ENCODE measurements around the gene TTC23L.

The TTC23L gene

GRCh38 chr5:34869256-34869655 lies 30.3 kb downstream of the TTC23L start:
- DNase-seq: peak in 4 of 56 donors; percentile 7 to 27 (median 12)

DNA sequence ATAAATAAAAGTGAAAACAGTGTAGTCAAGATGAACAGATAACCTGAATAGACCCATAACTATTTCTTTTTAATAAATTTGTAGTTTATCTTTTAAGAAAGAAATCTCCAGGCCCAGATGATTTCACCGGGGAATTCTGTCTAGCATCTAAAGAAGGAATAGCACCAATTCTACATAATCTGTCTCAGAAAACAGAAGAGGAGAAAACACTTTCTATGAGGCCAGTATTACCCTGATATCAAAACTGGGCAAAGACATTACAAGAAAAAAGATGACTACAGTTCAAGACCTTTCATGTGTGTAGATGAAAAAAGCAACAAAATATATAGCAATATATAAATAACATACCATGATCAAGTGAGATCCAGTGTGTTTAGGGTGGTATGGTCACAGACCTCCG lies 31.4 kb downstream of the TTC23L start:
- no peak for DNase-seq

GRCh38 chr5:34876275-34876674 lies 37.3 kb downstream of the TTC23L start:
- DNase-seq: no peak

DNA sequence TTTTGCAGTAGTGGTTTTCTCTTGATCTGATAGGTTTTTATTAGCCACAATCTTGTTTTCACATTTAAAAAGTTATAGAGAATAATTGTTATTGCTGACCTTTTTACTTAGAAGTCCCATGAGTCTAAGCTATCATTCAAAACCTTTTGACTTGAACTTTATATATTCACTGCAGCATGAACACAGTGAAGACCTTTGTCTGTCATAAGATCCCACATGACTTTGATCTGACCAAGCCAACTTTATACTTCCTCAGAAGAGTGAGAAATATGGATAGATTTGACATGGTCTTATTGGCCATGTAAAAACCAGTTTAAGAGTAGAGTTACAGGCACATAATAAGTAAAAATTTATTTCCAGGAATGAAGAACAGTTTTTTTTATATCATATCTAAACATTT lies 42.3 kb downstream of the TTC23L start:
- no peak for DNase-seq

- no peak for DNase-seq
Measured at GRCh38 chr5:34886392-34887119, 47.6 kb downstream of the TTC23L start.

DNA sequence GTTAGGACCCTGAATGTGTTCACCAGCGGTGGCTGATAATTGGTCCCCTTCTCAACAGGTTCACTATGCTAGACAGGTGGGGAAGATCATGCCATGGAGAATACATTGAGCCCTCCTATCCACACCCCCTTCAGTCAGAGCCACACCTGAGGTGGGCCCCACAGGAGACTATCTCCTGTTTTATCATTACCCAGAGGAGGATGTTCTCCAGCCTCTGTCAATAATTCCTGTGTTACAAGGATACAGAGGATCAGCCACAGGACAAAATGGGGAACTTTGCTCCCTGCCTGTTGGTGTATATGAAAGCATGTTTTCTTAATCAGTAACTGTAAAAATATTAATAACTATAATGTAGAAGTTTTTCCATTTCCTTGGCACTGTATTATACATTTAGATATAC lies 50.4 kb downstream of the TTC23L start:
- no peak for DNase-seq

GRCh38 chr5:34891981-34892380 lies 53.0 kb downstream of the TTC23L start:
- no peak for DNase-seq

DNA sequence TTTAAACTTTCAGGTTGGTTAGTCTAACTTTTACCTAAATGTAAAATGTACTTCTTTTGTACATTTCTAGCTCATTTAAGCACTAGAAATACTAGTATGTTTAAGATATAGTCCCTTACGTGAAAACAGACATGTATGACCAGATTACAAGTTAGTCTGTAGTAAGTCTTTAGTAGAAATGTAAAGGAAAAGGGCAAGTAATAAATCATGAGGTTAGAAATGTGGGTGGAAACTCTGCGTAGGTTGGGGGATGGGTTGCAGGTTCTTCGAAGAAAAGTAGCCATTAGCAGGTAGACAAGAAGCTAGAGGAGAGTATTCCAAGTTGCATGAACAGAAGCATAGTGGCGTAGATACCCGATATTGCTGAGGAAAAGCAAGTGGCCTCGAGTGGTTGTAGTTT lies 53.5 kb downstream of the TTC23L start:
- no peak for DNase-seq

DNA sequence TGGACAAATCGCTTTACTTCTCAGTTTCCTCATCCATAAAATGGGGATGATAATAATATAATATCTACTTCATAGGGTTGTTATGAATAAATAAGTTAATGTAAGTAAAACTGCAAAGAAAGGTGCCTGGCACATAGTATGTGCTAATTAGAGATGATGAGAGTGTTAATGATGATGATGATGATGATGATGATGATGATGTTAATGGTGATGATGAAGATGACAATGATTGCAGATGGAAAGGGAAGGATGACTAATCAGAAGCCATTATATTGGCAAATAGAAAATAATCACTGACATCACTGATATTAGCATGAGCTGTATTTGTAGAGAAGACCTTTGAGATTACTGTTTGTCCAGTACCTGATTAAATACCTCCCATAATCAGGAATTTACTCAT lies 55.8 kb downstream of the TTC23L start:
- DNase-seq: no peak

GRCh38 chr5:34895641-34896419 lies 56.9 kb downstream of the TTC23L start:
- no peak for DNase-seq

GRCh38 chr5:34897646-34898045 lies 58.7 kb downstream of the TTC23L start:
- DNase-seq: no peak

GRCh38 chr5:34898258-34898895 lies 59.4 kb downstream of the TTC23L start:
- peak in 50 of 56 donors; percentile 1 to 87 (median 32) for DNase-seq

- DNase-seq: no peak
Measured at GRCh38 chr5:34899066-34899465, 60.1 kb downstream of the TTC23L start.

- DNase-seq: no peak
Measured at GRCh38 chr5:34900652-34901051, 61.7 kb downstream of the TTC23L start.

GRCh38 chr5:34903260-34903659 lies 64.3 kb downstream of the TTC23L start:
- DNase-seq: no peak

DNA sequence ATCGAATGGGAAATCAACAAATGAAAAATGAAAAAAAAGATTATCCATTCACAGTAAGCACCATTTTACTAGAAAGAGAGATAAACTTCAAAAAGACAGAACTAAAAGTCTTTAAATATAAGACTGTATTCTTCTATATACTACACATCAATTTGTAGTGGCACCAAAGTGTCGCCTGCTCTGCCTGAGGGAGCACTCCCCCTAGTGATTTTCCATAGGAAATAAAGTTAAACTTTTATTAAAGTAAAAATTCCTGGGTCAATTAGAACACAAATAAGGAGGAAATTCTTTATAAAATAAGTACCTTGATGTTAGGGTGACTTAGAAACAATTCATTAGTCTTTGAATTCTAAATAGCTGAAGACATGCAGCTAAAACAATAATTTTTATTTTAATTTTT lies 66.6 kb downstream of the TTC23L start:
- DNase-seq: peak in 1 of 56 donors; percentile 3

DNA sequence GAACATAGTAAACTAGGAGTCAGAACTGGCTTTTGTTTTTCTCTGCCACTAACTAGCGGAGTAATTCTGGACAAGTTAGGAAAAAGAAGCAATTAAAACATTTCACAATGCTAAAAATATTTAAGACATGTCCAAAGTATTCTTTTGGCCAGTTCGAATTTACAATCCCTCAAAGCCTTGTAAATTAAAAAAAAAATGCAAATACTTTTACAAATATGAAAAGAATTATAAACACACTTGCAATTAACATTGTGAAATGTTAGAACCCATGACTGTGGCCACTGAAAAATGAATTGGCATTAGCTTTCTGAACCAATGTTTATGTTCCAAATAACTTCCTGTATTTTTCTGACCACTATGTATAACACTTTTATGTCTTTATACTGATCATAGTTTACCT lies 74.1 kb downstream of the TTC23L start:
- DNase-seq: no peak

- DNase-seq: peak in 8 of 56 donors; percentile 14 to 48 (median 27)
Measured at GRCh38 chr5:34914671-34915138, 75.7 kb downstream of the TTC23L start.

GRCh38 chr5:34915139-34915855 lies 76.3 kb downstream of the TTC23L start, which contains the start of the genes BRIX1 and RAD1:
Gene BRIX1, plus strand, starts transcription at chr5:34915711. Its CDS starts 28 bp downstream, at chr5:34915739.
Gene RAD1, minus strand, starts transcription at chr5:34915504. Its CDS starts 612 bp downstream, at chr5:34914892.
- peak; percentile 71 to 98 (median 94) for DNase-seq

- DNase-seq: peak in 2 of 56 donors; percentile 38 to 52
Measured at GRCh38 chr5:34915856-34916192, 76.9 kb downstream of the TTC23L start.

GRCh38 chr5:34916518-34916917 lies 77.6 kb downstream of the TTC23L start:
- DNase-seq: no peak
